SK-N-SH (cell line): Measurements from ENCODE around the gene CAPN7. TPM values are rescaled to one million over a fixed set of nuclear protein-coding genes. Genes with fewer than 3 reads are reported as not detected.

Source experiments
- CTCF ChIA-PET: fragments of 300-600, 350-600 bp; formaldehyde crosslinking; extraction: SDS; loops from one replicate; lab custom pipeline; 2021; lab: Yijun Ruan, JAX
- POLR2A ChIA-PET: fragments of 350-600 bp; sonication (Branson Sonifier 250); formaldehyde crosslinking; extraction: SDS; loops from one replicate; lab custom pipeline; 2020; ENCODE audit warnings: antibody characterized with exemption, inconsistent platforms; lab: Yijun Ruan, JAX
- DNase-seq: peaks from one replicate; pipeline ENCODE4 v3.0.0; 2012
- H2AFZ ChIP-seq: fragments of 200-600 bp; sonication (generic); 2 replicates; pipeline ENCODE4 v1.8.1; 2016; ENCODE audit warnings: antibody characterized with exemption, mild to moderate bottlenecking, low read depth
- H3F3A ChIP-seq: fragments of 200-600 bp; sonication (generic); replicated peaks from 2 replicates; pipeline ENCODE3; 2016; ENCODE audit warnings: antibody characterized with exemption, mild to moderate bottlenecking; ENCODE audit not compliant: insufficient read depth
- H3K27ac ChIP-seq, 2 experiments: fragments of 200-500 bp in 1 of 2; fragments of 200-600 bp in 1 of 2; sonication (Bioruptor generic) in 1 of 2; sonication (generic), shearing (Covaris generic) in 1 of 2; 2 replicates each; pipeline versions ENCODE4 v1.5.1 to v1.6.1; 2014 to 2016; ENCODE audit warnings: low read depth in 2 of 2, inconsistent platforms in 1 of 2, low read length in 1 of 2, mild to moderate bottlenecking in 1 of 2, mixed read lengths in 1 of 2
- H3K27me3 ChIP-seq: fragments of 200-600 bp; sonication (generic), shearing (Covaris generic); 2 replicates; pipeline ENCODE4 v1.6.1; 2016; ENCODE audit warnings: mixed run types; ENCODE audit not compliant: insufficient read depth
- H3K36me3 ChIP-seq, 2 experiments: fragments of 200-500 bp in 1 of 2; fragments of 200-600 bp in 1 of 2; sonication (Bioruptor generic) in 1 of 2; sonication (generic) in 1 of 2; replicated peaks in 1 of 2; 2 replicates each; pipeline versions ENCODE3 to v1.5.1; 2014 to 2016; ENCODE audit warnings: low read length in 1 of 2, mild to moderate bottlenecking in 1 of 2; ENCODE audit not compliant: insufficient read depth in 2 of 2, control insufficient read depth in 1 of 2
- H3K4me1 ChIP-seq, 2 experiments: fragments of 200-500 bp in 1 of 2; fragments of 200-600 bp in 1 of 2; sonication (Bioruptor generic) in 1 of 2; sonication (generic), shearing (Covaris generic) in 1 of 2; 2 replicates each; pipeline versions ENCODE4 v1.5.1 to v1.6.1; 2014 to 2016; ENCODE audit warnings: low read depth in 1 of 2, low read length in 1 of 2, mixed run types in 1 of 2; ENCODE audit not compliant: insufficient read depth in 2 of 2, control insufficient read depth in 1 of 2
- H3K4me2 ChIP-seq: fragments of 200-600 bp; sonication (generic), shearing (Covaris generic); 2 replicates; pipeline ENCODE4 v1.6.1; 2017; ENCODE audit warnings: mixed run types
- H3K4me3 ChIP-seq, 2 experiments: fragments of 200-500 bp in 1 of 2; fragments of 200-600 bp in 1 of 2; sonication (Bioruptor generic) in 1 of 2; sonication (generic), shearing (Covaris generic) in 1 of 2; 2 replicates each; pipeline versions ENCODE4 v1.5.1 to v1.8.1; 2014 to 2016; ENCODE audit warnings: low read depth in 2 of 2, inconsistent platforms in 1 of 2, low read length in 1 of 2, mild to moderate bottlenecking in 1 of 2, mixed read lengths in 1 of 2, moderate library complexity in 1 of 2
- H3K79me2 ChIP-seq: fragments of 200-600 bp; sonication (generic); 2 replicates; pipeline ENCODE4 v1.8.1; 2017; ENCODE audit warnings: mild to moderate bottlenecking; ENCODE audit not compliant: insufficient read depth
- H3K9ac ChIP-seq: fragments of 200-600 bp; sonication (generic); 2 replicates; pipeline ENCODE4 v1.6.1; 2017; ENCODE audit warnings: mixed run types
- H3K9me2 ChIP-seq: fragments of 200-600 bp; sonication (generic); 2 replicates; pipeline ENCODE4 v1.6.1; 2017; ENCODE audit warnings: mixed run types
- H3K9me3 ChIP-seq: fragments of 200-600 bp; sonication (generic); 2 replicates; pipeline ENCODE4 v1.6.1; 2017; ENCODE audit warnings: mixed run types, mild to moderate bottlenecking, moderate library complexity
- H4K20me1 ChIP-seq: fragments of 200-600 bp; sonication (generic); 2 replicates; pipeline ENCODE4 v1.6.1; 2017; ENCODE audit warnings: mild to moderate bottlenecking, mixed run types; ENCODE audit not compliant: insufficient read depth
- CTCF ChIP-seq: fragments of 200-600 bp; sonication (generic); IDR thresholded peaks from 2 replicates; pipeline ENCODE4 v1.6.1; 2017; ENCODE audit warnings: antibody characterized with exemption, mild to moderate bottlenecking, moderate library complexity
- EP300 ChIP-seq, 2 experiments: IDR thresholded peaks; 2 replicates each; pipeline versions ENCODE4 v1.4.0 to v1.6.1; 2012; ENCODE audit warnings: borderline replicate concordance in 1 of 2, low read depth in 1 of 2, low read length in 1 of 2
- FOSL2 ChIP-seq: IDR thresholded peaks from 2 replicates; pipeline ENCODE4 v1.4.0; 2012; ENCODE audit warnings: low read depth, mild to moderate bottlenecking, moderate library complexity, borderline replicate concordance
- MXI1 ChIP-seq: IDR thresholded peaks from 2 replicates; pipeline ENCODE4 v1.6.1; 2012; ENCODE audit warnings: mild to moderate bottlenecking, low read depth, low read length, improper control_type of control experiment
- PBX3 ChIP-seq: IDR thresholded peaks from 2 replicates; pipeline ENCODE4; 2012
- RAD21 ChIP-seq: IDR thresholded peaks from 2 replicates; pipeline ENCODE4 v1.6.1; 2012; ENCODE audit warnings: mild to moderate bottlenecking, low read length
- RFX5 ChIP-seq: IDR thresholded peaks from 2 replicates; pipeline ENCODE4 v1.6.1; 2012; ENCODE audit warnings: mild to moderate bottlenecking, improper control_type of control experiment, low read length
- WGBS: methylation state at CpG from one replicate; pipeline ENCODE4 v1.1.6; 2017; ENCODE audit warnings: low lambda C conversion rate; 5-methylcytosine and 5-hydroxymethylcytosine counted together
- polyA plus RNA-seq, 3 experiments: library from polyadenylated mRNA; depleted of rRNA; stranded (reverse); fragments of >200 nt; gene quantifications; 2 replicates each; pipeline ENCODE4 v1.2.3, GENCODE V29; 2012

Gene CAPN7
- polyA plus RNA-seq, 1 of the 3 experiments (the other 2 are of a cell fraction), result 7.3 TPM

- 89% methylated on average over 2 of the region's 2 CpGs for WGBS
- Histone ChIP-seq H3K4me3 (no peak overlapping the region), H3K4me1 (peaks cover 2 to 9% of the 10 kb centered on the region in 2 experiments; a peak in 3 of 4 replicates), H3K27me3 (no peaks in the 10 kb centered on the region), H2AFZ (no peak overlapping the region), H3F3A (peaks cover 11% of the 10 kb centered on the region), H3K27ac (no peak overlapping the region), H3K9me3 (no peaks in the 10 kb centered on the region), H3K4me2 (no peak overlapping the region), H3K79me2 (no peaks in the 10 kb centered on the region), H4K20me1 (no peaks in the 10 kb centered on the region), H3K9me2 (no peaks in the 10 kb centered on the region), H3K36me3 (peaks cover 12 to 17% of the 10 kb centered on the region in 2 experiments), H3K9ac (no peak overlapping the region)
- no peak for TF ChIP-seq EP300 (IDR thresholded peaks at IDR 0.05; ENCODE audit: borderline replicate concordance in 1 of 2, low read depth in 1 of 2, low read length in 1 of 2)
- TF ChIP-seq PBX3, result no peak
- TF ChIP-seq CTCF, result no peak
- no peak for TF ChIP-seq RAD21
- no peak for TF ChIP-seq MXI1
- no peak for DNase-seq
- ChIA-PET CTCF (interaction anchor here (0.9 to 8.0 kb wide), 7 partner anchors 8 to 294 kb away, joined by 3 to 85 read pairs (median 3); partner anchors contain the start of gene SH3BP5), POLR2A (interaction anchor here (0.7 kb wide), 1 partner anchor 457 kb away, joined by 4 read pairs; no protein-coding TSS in a partner anchor)
Observed at GRCh38 chr3:15264486-15264885, 58.4 kb downstream of the CAPN7 start.

GRCh38 chr3:15265655-15266509 lies 59.8 kb downstream of the CAPN7 start:
- no peaks in the 10 kb centered on the region for H3K9me3 ChIP-seq
- no peaks in the 10 kb centered on the region for H3K79me2 ChIP-seq
- WGBS, result 91% methylated on average over 12 of the region's 19 CpGs
- H3K4me1 ChIP-seq, result peaks cover 2 to 20% of the 10 kb centered on the region in 2 experiments; a peak in 3 of 4 replicates
- no peak overlapping the region for H3K9ac ChIP-seq
- no peaks in the 10 kb centered on the region for H3K9me2 ChIP-seq
- H3K4me3 ChIP-seq, result no peak overlapping the region
- H3K27ac ChIP-seq, result no peak overlapping the region
- CTCF ChIA-PET, result interaction anchor here (0.9 to 8.0 kb wide), 15 partner anchors 12 to 291 kb away, joined by 3 to 85 read pairs (median 6); partner anchors contain the start of genes CAPN7 and SH3BP5
- H3K27me3 ChIP-seq, result no peaks in the 10 kb centered on the region
- H4K20me1 ChIP-seq, result no peaks in the 10 kb centered on the region
- no peak for DNase-seq
- H3K4me2 ChIP-seq, result no peak overlapping the region
- peaks cover under 1 to 5% of the 10 kb centered on the region in 2 experiments for H3K36me3 ChIP-seq
- peaks cover 11% of the 10 kb centered on the region for H3F3A ChIP-seq
- POLR2A ChIA-PET, result no interaction called here
- TF ChIP-seq RFX5, result no peak
- TF ChIP-seq FOSL2, result no peak
- no peak overlapping the region for H2AFZ ChIP-seq
